GM21423 (cell line): ENCODE data around the gene ZNF410.

Experiments used
- ATAC-seq: cut with Tn5 transposase; IDR thresholded peaks from one replicate; pipeline ENCODE4 v1.9.1; 2021; ENCODE audit warnings: mild to moderate bottlenecking, moderate library complexity; ENCODE audit not compliant: unreplicated experiment

The ZNF410 gene

GRCh38 chr14:73949752-73950734, 63.4 kb downstream of the ZNF410 start, which contains the start of the genes COQ6 and FAM161B:
Gene COQ6 (plus strand): TSS chr14:73950302. CDS start chr14:73950333, 31 bp downstream.
Gene FAM161B (minus strand): TSS chr14:73950094. CDS start chr14:73950026, 68 bp downstream.
- peak; percentile 84 for ATAC-seq

GRCh38 chr14:73953731-73954130, 67.1 kb downstream of the ZNF410 start:
- no peak for ATAC-seq

GRCh38 chr14:73955674-73956073, 69.0 kb downstream of the ZNF410 start:
- no peak for ATAC-seq

- ATAC-seq, result no peak
Observed at GRCh38 chr14:73958591-73958990, 71.9 kb downstream of the ZNF410 start.

- no peak for ATAC-seq
Observed at GRCh38 chr14:73961192-73961591, 74.5 kb downstream of the ZNF410 start.

GRCh38 chr14:73965216-73965615, 78.6 kb downstream of the ZNF410 start:
- ATAC-seq, result no peak

GRCh38 chr14:73968885-73969284, 82.2 kb downstream of the ZNF410 start:
- no peak for ATAC-seq

GRCh38 chr14:73973497-73973896, 86.8 kb downstream of the ZNF410 start:
- no peak for ATAC-seq

- ATAC-seq, result no peak
Observed at GRCh38 chr14:73976125-73976524, 89.5 kb downstream of the ZNF410 start.

- ATAC-seq, result no peak
Observed at GRCh38 chr14:73977896-73978295, 91.2 kb downstream of the ZNF410 start.
